Esophagus squamous epithelium (tissue), 4 donors: ENCODE measurements around the gene DDA1.

ENCODE experiments used
- CTCF ChIP-seq, 6 experiments: fragments of 450-650 bp in 4 of 6; fragments of 200-600 bp in 2 of 6; sonication (generic) in 2 of 6; IDR thresholded peaks; one replicate each; pipeline ENCODE4 v1.5.1; 2016 to 2019; ENCODE audit warnings: antibody characterized with exemption in 6 of 6, mild to moderate bottlenecking in 4 of 6, moderate library complexity in 4 of 6
- POLR2A ChIP-seq, 4 donors: fragments of 450-650 bp; IDR thresholded peaks; one replicate each; pipeline ENCODE4 v1.6.1; 2017; ENCODE audit warnings: antibody characterized with exemption in 4 of 4, mild to moderate bottlenecking in 4 of 4, moderate library complexity in 3 of 4

GRCh38 chr19:17296976-17297375, 12.4 kb upstream of the DDA1 start:
- TF ChIP-seq POLR2A (IDR thresholded peaks at IDR 0.05), result no peak
- no peak for TF ChIP-seq CTCF (IDR thresholded peaks at IDR 0.05)
